Right atrium auricular region (tissue), 2 donors: Measurements from ENCODE around the gene TRUB2. TPM values are rescaled to one million over a fixed set of nuclear protein-coding genes. Genes with fewer than 3 reads are reported as not detected.
A peak's percentile ranks its signal among the peaks of the same experiment; 100 is the strongest.
"Not testable (repeated sequence)": the region's sequence is repeated elsewhere in the genome, so short reads cannot be mapped to it uniquely, and the experiment has no call there.

ENCODE experiments used
- DNase-seq: peaks from one replicate; pipeline ENCODE4 v3.0.0-alpha.2; 2019; ENCODE audit warnings: low spot score
- H3K27ac ChIP-seq, 2 donors: fragments of 200-600 bp; sonication (generic); 1 replicate in 1 of 2; 2 replicates in 1 of 2; pipeline ENCODE4 v1.5.1; 2016 to 2019
- H3K27me3 ChIP-seq, 2 donors: fragments of 200-600 bp; sonication (generic); one replicate each; pipeline versions ENCODE4 v1.5.1 to v1.6.0; 2017 to 2019
- H3K36me3 ChIP-seq: fragments of 200-600 bp; sonication (generic); one replicate; pipeline ENCODE4 v1.5.1; 2016
- H3K4me1 ChIP-seq, 2 donors: fragments of 200-600 bp; sonication (generic); one replicate each; pipeline versions ENCODE4 v1.5.1 to v1.6.0; 2017 to 2019
- H3K4me3 ChIP-seq, 2 donors: fragments of 200-600 bp; sonication (generic); 1 replicate in 1 of 2; 2 replicates in 1 of 2; pipeline ENCODE4 v1.5.1; 2017 to 2019; ENCODE audit warnings: mild to moderate bottlenecking in 1 of 2, moderate library complexity in 1 of 2
- H3K9me3 ChIP-seq, 2 donors: fragments of 200-600 bp; sonication (generic); one replicate each; pipeline ENCODE4 v1.5.1; 2019
- total RNA-seq, 2 donors: library from RNA; depleted of rRNA; stranded (reverse); fragments of >200 nt; gene quantifications; one replicate each; pipeline ENCODE4 v1.1.0, GENCODE V29; 2016
- TF ChIP-seq, protein P1 (sequence below), 2 donors: fragments of 200-600 bp; sonication (generic); IDR thresholded peaks; one replicate each; pipeline ENCODE4 v1.5.1; 2019; ENCODE audit warnings: antibody characterized with exemption in 2 of 2

Gene TRUB2
- total RNA-seq, 2 donors from 2014 or later, result 9.3 to 10.2 TPM

- Histone ChIP-seq H3K9me3 (no peaks in the 10 kb centered on the region), H3K36me3 (peaks cover 24% of the 10 kb centered on the region), H3K4me3 (peak within 1 kb of the TSS; percentile 84 to 88), H3K4me1 (peaks cover 0 to 15% of the 10 kb centered on the region in 2 donors), H3K27me3 (no peaks in the 10 kb centered on the region), H3K27ac (peak within 1 kb of the TSS; percentile 71 to 82)
- TF ChIP-seq, protein P1, sequence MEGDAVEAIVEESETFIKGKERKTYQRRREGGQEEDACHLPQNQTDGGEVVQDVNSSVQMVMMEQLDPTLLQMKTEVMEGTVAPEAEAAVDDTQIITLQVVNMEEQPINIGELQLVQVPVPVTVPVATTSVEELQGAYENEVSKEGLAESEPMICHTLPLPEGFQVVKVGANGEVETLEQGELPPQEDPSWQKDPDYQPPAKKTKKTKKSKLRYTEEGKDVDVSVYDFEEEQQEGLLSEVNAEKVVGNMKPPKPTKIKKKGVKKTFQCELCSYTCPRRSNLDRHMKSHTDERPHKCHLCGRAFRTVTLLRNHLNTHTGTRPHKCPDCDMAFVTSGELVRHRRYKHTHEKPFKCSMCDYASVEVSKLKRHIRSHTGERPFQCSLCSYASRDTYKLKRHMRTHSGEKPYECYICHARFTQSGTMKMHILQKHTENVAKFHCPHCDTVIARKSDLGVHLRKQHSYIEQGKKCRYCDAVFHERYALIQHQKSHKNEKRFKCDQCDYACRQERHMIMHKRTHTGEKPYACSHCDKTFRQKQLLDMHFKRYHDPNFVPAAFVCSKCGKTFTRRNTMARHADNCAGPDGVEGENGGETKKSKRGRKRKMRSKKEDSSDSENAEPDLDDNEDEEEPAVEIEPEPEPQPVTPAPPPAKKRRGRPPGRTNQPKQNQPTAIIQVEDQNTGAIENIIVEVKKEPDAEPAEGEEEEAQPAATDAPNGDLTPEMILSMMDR (IDR thresholded peaks at IDR 0.05), result no peak
- DNase-seq, result no peak
Observed at GRCh38 chr9:128339761-128340690, 17.8 kb upstream of the TRUB2 start, which contains the start of gene SLC27A4. SLC27A4 (plus strand) TSS chr9:128340527; CDS start chr9:128343133, 2,606 bp downstream.

GRCh38 chr9:128338852-128339614 lies 16.8 kb upstream of the TRUB2 start:
- H3K27ac ChIP-seq, H3K4me3 ChIP-seq, H3K9me3 ChIP-seq, DNase-seq, H3K27me3 ChIP-seq: not testable (repeated sequence)
- peaks cover 14% of the 10 kb centered on the region for H3K36me3 ChIP-seq
- H3K4me1 ChIP-seq, result peaks cover 0 to 15% of the 10 kb centered on the region in 2 donors

DNA sequence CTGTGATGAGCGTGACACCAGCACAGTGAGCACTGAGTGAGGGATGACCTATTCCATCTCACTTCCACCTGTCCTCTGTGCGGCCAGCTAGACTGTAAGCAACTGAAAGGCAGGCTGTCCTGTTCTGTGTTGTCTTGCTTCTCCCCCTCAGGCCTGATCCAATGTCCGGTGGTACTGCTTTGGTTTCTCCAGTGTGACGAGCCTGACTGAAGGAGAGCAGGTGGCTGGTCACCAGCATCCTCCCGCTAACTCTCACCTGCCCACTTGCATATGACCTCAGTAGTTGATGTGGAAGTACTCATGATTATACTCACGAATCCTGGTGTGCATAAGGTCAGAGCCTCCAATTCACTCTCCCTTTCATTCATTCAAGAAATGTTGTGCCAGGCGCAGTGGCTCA lies 15.7 kb upstream of the TRUB2 start:
- H3K4me3 ChIP-seq, result no peak overlapping the region
- H3K4me1 ChIP-seq, result peaks cover 0 to 15% of the 10 kb centered on the region in 2 donors
- H3K27me3 ChIP-seq, result no peaks in the 10 kb centered on the region
- no peak for DNase-seq
- H3K9me3 ChIP-seq, result no peaks in the 10 kb centered on the region
- peaks cover 3% of the 10 kb centered on the region for H3K36me3 ChIP-seq
- TF ChIP-seq, protein P1 (IDR thresholded peaks at IDR 0.05), result no peak
- H3K27ac ChIP-seq, result no peak overlapping the region

- TF ChIP-seq, protein P1 (IDR thresholded peaks at IDR 0.05), result no peak
- no peak for DNase-seq
- peaks cover 0 to 6% of the 10 kb centered on the region in 2 donors for H3K4me1 ChIP-seq
Observed at GRCh38 chr9:128335914-128336313, 13.7 kb upstream of the TRUB2 start.

GRCh38 chr9:128335161-128335560 lies 12.9 kb upstream of the TRUB2 start:
- DNase-seq, result no peak
- Histone ChIP-seq H3K27me3 (no peaks in the 10 kb centered on the region), H3K4me3 (no peak overlapping the region), H3K27ac (no peak overlapping the region), H3K9me3 (no peaks in the 10 kb centered on the region), H3K36me3 (no peaks in the 10 kb centered on the region), H3K4me1 (peaks cover 0 to 4% of the 10 kb centered on the region in 2 donors)
- TF ChIP-seq, protein P1 (IDR thresholded peaks at IDR 0.05), result no peak

More at GRCh38 chr9:128335914-128336313, 13.7 kb upstream of the TRUB2 start:
- no peak overlapping the region for H3K27ac ChIP-seq
- no peak overlapping the region for H3K4me3 ChIP-seq
- no peaks in the 10 kb centered on the region for H3K36me3 ChIP-seq
- no peaks in the 10 kb centered on the region for H3K27me3 ChIP-seq
- H3K9me3 ChIP-seq, result no peaks in the 10 kb centered on the region

- Histone ChIP-seq H3K9me3 (no peaks in the 10 kb centered on the region), H3K4me3 (no peak overlapping the region), H3K4me1 (no peaks in the 10 kb centered on the region), H3K27me3 (no peaks in the 10 kb centered on the region), H3K36me3 (no peaks in the 10 kb centered on the region), H3K27ac (no peak overlapping the region)
- no peak for DNase-seq
- TF ChIP-seq, protein P1 (IDR thresholded peaks at IDR 0.05), result no peak
Observed at GRCh38 chr9:128333451-128333869, 11.2 kb upstream of the TRUB2 start.
